ENCODE data around the gene SLC1A1.
"Not testable (repeated sequence)": the region's sequence is repeated elsewhere in the genome, so short reads cannot be mapped to it uniquely, and the experiment has no call there.

Gene SLC1A1

GRCh38 chr9:4507306-4508130 is 17.2 kb downstream of the SLC1A1 start:
- no peak for DNase-seq

GRCh38 chr9:4508246-4508906 is 18.1 kb downstream of the SLC1A1 start:
- DNase-seq = no peak

- DNase-seq = no peak
Measured at GRCh38 chr9:4508907-4509589, 18.8 kb downstream of the SLC1A1 start.

- DNase-seq = no peak
Measured at GRCh38 chr9:4509590-4509984, 19.3 kb downstream of the SLC1A1 start.

GRCh38 chr9:4510546-4511322 is 20.5 kb downstream of the SLC1A1 start:
- no peak for DNase-seq

GRCh38 chr9:4514252-4515128 is 24.2 kb downstream of the SLC1A1 start:
- DNase-seq = no peak

GRCh38 chr9:4515958-4516375 is 25.7 kb downstream of the SLC1A1 start:
- DNase-seq = no peak

GRCh38 chr9:4517274-4517673 is 27.0 kb downstream of the SLC1A1 start:
- DNase-seq = no peak

GRCh38 chr9:4519604-4520003 is 29.3 kb downstream of the SLC1A1 start:
- no peak for DNase-seq

- DNase-seq = no peak
Measured at GRCh38 chr9:4520055-4520454, 29.8 kb downstream of the SLC1A1 start.

GRCh38 chr9:4530375-4530774 is 40.1 kb downstream of the SLC1A1 start:
- no peak for DNase-seq

GRCh38 chr9:4530831-4531230 is 40.6 kb downstream of the SLC1A1 start:
- DNase-seq = not testable (repeated sequence)

GRCh38 chr9:4531355-4531754 is 41.1 kb downstream of the SLC1A1 start:
- DNase-seq = not testable (repeated sequence)

GRCh38 chr9:4533881-4534280 is 43.6 kb downstream of the SLC1A1 start:
- not testable (repeated sequence) for DNase-seq

GRCh38 chr9:4536196-4536595 is 45.9 kb downstream of the SLC1A1 start:
- not testable (repeated sequence) for DNase-seq

GRCh38 chr9:4537581-4537980 is 47.3 kb downstream of the SLC1A1 start:
- DNase-seq = no peak

- DNase-seq = no peak
Measured at GRCh38 chr9:4538107-4538506, 47.8 kb downstream of the SLC1A1 start.

GRCh38 chr9:4538621-4539020 is 48.4 kb downstream of the SLC1A1 start:
- no peak for DNase-seq

GRCh38 chr9:4540425-4540824 is 50.2 kb downstream of the SLC1A1 start:
- DNase-seq = no peak

- no peak for DNase-seq
Measured at GRCh38 chr9:4541281-4541680, 51.0 kb downstream of the SLC1A1 start.

GRCh38 chr9:4541856-4542255 is 51.6 kb downstream of the SLC1A1 start:
- DNase-seq = no peak

GRCh38 chr9:4544714-4545113 is 54.4 kb downstream of the SLC1A1 start:
- not testable (repeated sequence) for DNase-seq

Measured in NCI-H2029 (cell line).